WTC11 (cell line): ENCODE results near the gene SLC30A3. TPM values are rescaled to one million over a fixed set of nuclear protein-coding genes. Genes with fewer than 3 reads are reported as not detected.
A peak's percentile ranks its signal among the peaks of the same experiment; 100 is the strongest.

Source experiments
- ATAC-seq: fragments of 200-7000 bp; cut with Tn5 transposase; 2 replicates; pipeline ENCODE4 v1.10.0; 2021; ENCODE audit warnings: mild to moderate bottlenecking, moderate library complexity
- CTCF ChIA-PET: fragments of 300-600 bp; sonication (Branson Sonifier 250); formaldehyde crosslinking; loops from one replicate; lab custom pipeline; 2021; ENCODE audit warnings: antibody characterized with exemption; lab: Charles Lee
- POLR2A ChIA-PET: fragments of 350-600 bp; sonication (Branson Sonifier 250); formaldehyde crosslinking; loops from one replicate; lab custom pipeline; 2021; ENCODE audit warnings: antibody characterized with exemption; lab: Charles Lee
- DNase-seq: peaks from one replicate; pipeline ENCODE4 v3.0.0; 2021; ENCODE audit warnings: low spot score
- H3K27ac Mint-ChIP-seq: 2 replicates; pipeline ENCODE4 v1.8.0; 2021; ENCODE audit warnings: mixed read lengths
- H3K27me3 Mint-ChIP-seq: 2 replicates; pipeline ENCODE4 v1.8.0; 2021; ENCODE audit warnings: low read depth, mild to moderate bottlenecking, moderate library complexity, mixed read lengths
- H3K36me3 Mint-ChIP-seq: 2 replicates; pipeline ENCODE4 v1.8.0; 2021; ENCODE audit warnings: mixed read lengths
- H3K4me1 Mint-ChIP-seq: 2 replicates; pipeline ENCODE4 v1.8.0; 2022; ENCODE audit warnings: mixed read lengths
- H3K4me3 Mint-ChIP-seq: 2 replicates; pipeline ENCODE4 v1.8.0; 2021; ENCODE audit warnings: mild to moderate bottlenecking, moderate library complexity, mixed read lengths
- H3K9me3 Mint-ChIP-seq: 2 replicates; pipeline ENCODE4 v1.8.0; 2021; ENCODE audit warnings: mixed read lengths
- GABPB1 ChIP-seq: sonication (generic); formaldehyde crosslinking; IDR thresholded peaks from 2 replicates; pipeline ENCODE4 v1.8.1; 2023; ENCODE audit warnings: mild to moderate bottlenecking, missing genetic modification reagents
- GTF2I ChIP-seq: fragments of 250-450 bp; sonication (Bioruptor Pico); conservative IDR thresholded peaks from 2 replicates; pipeline ENCODE4 v1.4.0; 2021; ENCODE audit warnings: mild to moderate bottlenecking
- HMGA2 ChIP-seq: fragments of 250-450 bp; sonication (Bioruptor Pico); IDR thresholded peaks from 2 replicates; pipeline ENCODE4 v1.4.0; 2021; ENCODE audit warnings: mild to moderate bottlenecking, moderate library complexity
- JUN ChIP-seq: sonication (generic); formaldehyde crosslinking; IDR thresholded peaks from 2 replicates; pipeline ENCODE4 v1.8.0; 2023; ENCODE audit warnings: mild to moderate bottlenecking, missing genetic modification reagents
- KAT7 ChIP-seq: sonication (generic); formaldehyde crosslinking; IDR thresholded peaks from 2 replicates; pipeline ENCODE4 v1.8.1; 2023; ENCODE audit warnings: missing genetic modification reagents, mild to moderate bottlenecking, borderline replicate concordance
- NFATC4 ChIP-seq: fragments of 250-450 bp; sonication (Bioruptor Pico); IDR thresholded peaks from 2 replicates; pipeline ENCODE4 v1.9.0; 2021; ENCODE audit warnings: mild to moderate bottlenecking
- NFYB ChIP-seq: sonication (generic); formaldehyde crosslinking; conservative IDR thresholded peaks from 2 replicates; pipeline ENCODE4 v1.8.0; 2022; ENCODE audit warnings: low read depth, missing genetic modification reagents
- OVOL2 ChIP-seq: fragments of 250-450 bp; sonication (Bioruptor Pico); IDR thresholded peaks from 2 replicates; pipeline ENCODE4 v1.9.0; 2021; ENCODE audit warnings: mild to moderate bottlenecking, borderline replicate concordance
- SMAD3 ChIP-seq: sonication (generic); formaldehyde crosslinking; IDR thresholded peaks from 2 replicates; pipeline ENCODE4 v1.8.0; 2022; ENCODE audit warnings: missing genetic modification reagents, mild to moderate bottlenecking, borderline replicate concordance
- SOX15 ChIP-seq: fragments of 250-450 bp; sonication (Bioruptor Pico); IDR thresholded peaks from 2 replicates; pipeline ENCODE4 v1.9.0; 2021; ENCODE audit warnings: mild to moderate bottlenecking
- ZNF121 ChIP-seq: sonication (generic); formaldehyde crosslinking; IDR thresholded peaks from 2 replicates; pipeline ENCODE4 v1.8.0; 2023; ENCODE audit warnings: missing genetic modification reagents
- ZNF138 ChIP-seq: sonication (generic); formaldehyde crosslinking; conservative IDR thresholded peaks from 2 replicates; pipeline ENCODE4 v1.8.1; 2022; ENCODE audit warnings: mild to moderate bottlenecking, moderate library complexity, missing genetic modification reagents
- ZNF317 ChIP-seq: sonication (generic); formaldehyde crosslinking; IDR thresholded peaks from 2 replicates; pipeline ENCODE4 v1.8.1; 2023; ENCODE audit warnings: low read depth, mild to moderate bottlenecking, moderate library complexity, missing genetic modification reagents, borderline replicate concordance
- ZNF396 ChIP-seq: fragments of 250-450 bp; sonication (Bioruptor Pico); IDR thresholded peaks from 2 replicates; pipeline ENCODE4 v1.8.0; 2021; ENCODE audit warnings: mild to moderate bottlenecking, moderate library complexity, borderline replicate concordance
- ZNF416 ChIP-seq: fragments of 250-450 bp; sonication (Bioruptor Pico); IDR thresholded peaks from 2 replicates; pipeline ENCODE4 v1.9.0; 2021; ENCODE audit warnings: mild to moderate bottlenecking, inconsistent platforms
- ZNF671 ChIP-seq: fragments of 250-450 bp; sonication (Bioruptor Pico); IDR thresholded peaks from 2 replicates; pipeline ENCODE4 v1.8.0; 2021; ENCODE audit warnings: mild to moderate bottlenecking
- total RNA-seq: library from RNA; stranded (reverse); gene quantifications from 3 replicates; pipeline ENCODE4 v1.2.3, GENCODE V29; 2021
- TF ChIP-seq, protein P1 (sequence below): fragments of 250-450 bp; sonication (Bioruptor Pico); IDR thresholded peaks from 2 replicates; pipeline ENCODE4 v1.9.0; 2021; ENCODE audit warnings: mild to moderate bottlenecking
- TF ChIP-seq, protein P2 (sequence below): fragments of 250-450 bp; sonication (Bioruptor Pico); IDR thresholded peaks from 2 replicates; pipeline ENCODE4 v1.9.0; 2021; ENCODE audit warnings: moderate library complexity, mild to moderate bottlenecking, inconsistent platforms, borderline replicate concordance
- TF ChIP-seq, protein P3 (sequence below): sonication (generic); formaldehyde crosslinking; IDR thresholded peaks from 2 replicates; pipeline ENCODE4 v1.8.1; 2022; ENCODE audit warnings: mild to moderate bottlenecking, moderate library complexity, missing genetic modification reagents
- TF ChIP-seq, protein P4 (sequence below): sonication (generic); formaldehyde crosslinking; IDR thresholded peaks from 2 replicates; pipeline ENCODE4 v1.8.0; 2022; ENCODE audit warnings: mild to moderate bottlenecking, missing genetic modification reagents

The SLC30A3 gene
- total RNA-seq, 1 experiment from 2014 or later = 8.9 TPM

DNA sequence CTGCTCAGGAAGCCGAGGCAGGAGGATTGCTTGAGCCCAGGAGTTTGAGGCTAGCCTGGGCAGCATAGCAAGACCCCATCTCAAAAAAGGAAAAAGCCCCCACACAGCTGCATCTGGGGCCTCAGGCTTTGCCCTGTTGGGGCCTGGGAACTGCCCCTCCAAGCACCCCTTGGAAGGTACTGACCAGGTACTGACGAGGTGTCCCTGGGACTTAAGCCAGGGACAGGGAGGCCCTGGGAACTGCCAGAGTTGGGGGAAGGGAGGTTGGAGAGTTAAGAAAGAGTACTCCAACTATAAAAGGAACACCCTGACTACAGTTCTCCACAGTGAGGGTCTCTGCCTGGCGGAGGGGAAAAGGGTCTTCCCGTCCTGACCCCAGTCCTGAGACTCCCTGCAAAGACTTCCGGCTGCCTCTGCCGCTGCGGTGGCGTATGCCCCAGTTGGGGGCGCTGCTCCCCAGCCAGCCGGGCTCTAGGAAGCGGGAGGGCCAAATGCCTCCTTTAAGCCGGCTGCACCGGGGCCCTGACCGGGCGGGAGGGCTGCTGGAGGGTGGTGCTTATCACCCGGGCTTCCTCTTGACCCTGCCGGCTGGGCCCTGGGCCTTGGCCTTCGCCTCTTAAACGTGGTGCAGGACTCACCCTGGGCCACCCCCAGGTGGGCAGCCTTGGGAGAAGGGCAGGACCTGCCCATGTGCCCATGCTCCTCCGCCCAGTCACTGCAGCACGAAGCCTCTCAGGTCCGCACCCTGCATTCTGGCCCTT is 12.8 kb downstream of the SLC30A3 start (continued):
- peak; percentile 51 for TF ChIP-seq GABPB1
- TF ChIP-seq ZNF138 = no peak
- TF ChIP-seq, protein P1, sequence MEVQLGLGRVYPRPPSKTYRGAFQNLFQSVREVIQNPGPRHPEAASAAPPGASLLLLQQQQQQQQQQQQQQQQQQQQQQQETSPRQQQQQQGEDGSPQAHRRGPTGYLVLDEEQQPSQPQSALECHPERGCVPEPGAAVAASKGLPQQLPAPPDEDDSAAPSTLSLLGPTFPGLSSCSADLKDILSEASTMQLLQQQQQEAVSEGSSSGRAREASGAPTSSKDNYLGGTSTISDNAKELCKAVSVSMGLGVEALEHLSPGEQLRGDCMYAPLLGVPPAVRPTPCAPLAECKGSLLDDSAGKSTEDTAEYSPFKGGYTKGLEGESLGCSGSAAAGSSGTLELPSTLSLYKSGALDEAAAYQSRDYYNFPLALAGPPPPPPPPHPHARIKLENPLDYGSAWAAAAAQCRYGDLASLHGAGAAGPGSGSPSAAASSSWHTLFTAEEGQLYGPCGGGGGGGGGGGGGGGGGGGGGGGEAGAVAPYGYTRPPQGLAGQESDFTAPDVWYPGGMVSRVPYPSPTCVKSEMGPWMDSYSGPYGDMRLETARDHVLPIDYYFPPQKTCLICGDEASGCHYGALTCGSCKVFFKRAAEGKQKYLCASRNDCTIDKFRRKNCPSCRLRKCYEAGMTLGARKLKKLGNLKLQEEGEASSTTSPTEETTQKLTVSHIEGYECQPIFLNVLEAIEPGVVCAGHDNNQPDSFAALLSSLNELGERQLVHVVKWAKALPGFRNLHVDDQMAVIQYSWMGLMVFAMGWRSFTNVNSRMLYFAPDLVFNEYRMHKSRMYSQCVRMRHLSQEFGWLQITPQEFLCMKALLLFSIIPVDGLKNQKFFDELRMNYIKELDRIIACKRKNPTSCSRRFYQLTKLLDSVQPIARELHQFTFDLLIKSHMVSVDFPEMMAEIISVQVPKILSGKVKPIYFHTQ = no peak
- no peak for TF ChIP-seq ZNF317
- 0 out of 2 replicates have a peak, but pooled peaks have one; percentile 18 for TF ChIP-seq SMAD3 (CRISPR knock-in tag)
- TF ChIP-seq GTF2I (CRISPR knock-in tag) = 0 out of 2 replicates have a peak, but pooled peaks have one; percentile 44

DNA sequence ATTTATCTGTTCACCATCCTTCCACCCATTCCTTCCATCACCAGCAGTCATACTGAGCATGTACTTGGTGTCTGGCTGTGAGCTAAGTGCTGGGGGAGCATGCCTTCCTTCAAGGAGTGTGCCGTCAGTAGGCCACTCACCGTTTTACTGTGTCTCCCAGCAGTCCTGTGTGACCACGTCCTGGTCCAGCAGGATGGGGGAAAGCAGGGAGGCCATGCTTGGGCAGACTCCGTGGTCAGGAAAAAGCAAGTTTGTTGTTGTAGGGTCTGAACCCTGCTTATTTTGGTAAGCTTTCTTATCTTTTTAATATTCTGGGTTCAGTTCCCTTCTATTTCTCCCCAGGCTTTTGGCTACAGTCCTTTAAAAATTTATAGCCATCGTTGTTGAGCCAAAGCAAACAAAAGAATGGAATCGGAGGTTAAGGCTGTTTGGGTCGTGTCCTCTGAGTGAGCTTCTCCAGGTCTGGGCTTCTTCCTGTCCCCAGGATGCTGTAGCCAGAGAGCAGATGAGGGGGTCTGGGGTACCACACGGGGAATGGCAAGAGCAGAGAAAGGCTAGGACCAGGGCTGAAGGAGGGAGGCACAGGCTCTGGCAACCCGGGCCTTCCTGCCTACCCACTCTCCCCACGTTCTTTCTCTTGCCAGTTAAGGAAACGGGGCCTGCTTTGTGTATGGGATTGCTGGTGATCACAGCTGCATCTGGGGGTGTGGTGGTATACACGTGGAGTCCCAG is 13.5 kb downstream of the SLC30A3 start:
- DNase-seq (no peak), ATAC-seq (no peak)
- Mint-ChIP-seq H3K27ac (no peak overlapping the region), H3K27me3 (peaks cover 7% of the 10 kb centered on the region), H3K4me1 (peaks cover 18% of the 10 kb centered on the region), H3K36me3 (peaks cover 2% of the 10 kb centered on the region), H3K4me3 (no peak overlapping the region), H3K9me3 (no peaks in the 10 kb centered on the region)
- TF ChIP-seq OVOL2 (no peak), ZNF121 (no peak; the same call in 1 of the 2 replicates), ZNF396 (no peak), NFYB (no peak)
- TF ChIP-seq, protein P2, sequence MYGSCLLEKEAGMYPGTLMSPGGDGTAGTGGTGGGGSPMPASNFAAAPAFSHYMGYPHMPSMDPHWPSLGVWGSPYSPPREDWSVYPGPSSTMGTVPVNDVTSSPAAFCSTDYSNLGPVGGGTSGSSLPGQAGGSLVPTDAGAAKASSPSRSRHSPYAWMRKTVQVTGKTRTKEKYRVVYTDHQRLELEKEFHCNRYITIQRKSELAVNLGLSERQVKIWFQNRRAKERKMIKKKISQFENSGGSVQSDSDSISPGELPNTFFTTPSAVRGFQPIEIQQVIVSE (CRISPR knock-in tag) = no peak
- TF ChIP-seq, protein P3, sequence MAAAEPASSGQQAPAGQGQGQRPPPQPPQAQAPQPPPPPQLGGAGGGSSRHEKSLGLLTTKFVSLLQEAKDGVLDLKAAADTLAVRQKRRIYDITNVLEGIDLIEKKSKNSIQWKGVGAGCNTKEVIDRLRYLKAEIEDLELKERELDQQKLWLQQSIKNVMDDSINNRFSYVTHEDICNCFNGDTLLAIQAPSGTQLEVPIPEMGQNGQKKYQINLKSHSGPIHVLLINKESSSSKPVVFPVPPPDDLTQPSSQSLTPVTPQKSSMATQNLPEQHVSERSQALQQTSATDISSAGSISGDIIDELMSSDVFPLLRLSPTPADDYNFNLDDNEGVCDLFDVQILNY (CRISPR knock-in tag) = no peak
- POLR2A ChIA-PET = interaction anchor here (0.6 to 1.7 kb wide), 5 partner anchors 26 to 199 kb away, joined by 3 to 6 read pairs (median 4); no protein-coding TSS in a partner anchor
- CTCF ChIA-PET = interaction anchor here (1.1 to 5.5 kb wide), 5 partner anchors 16 to 79 kb away, joined by 5 to 106 read pairs (median 22); partner anchors contain the start of gene TRIM54

DNA sequence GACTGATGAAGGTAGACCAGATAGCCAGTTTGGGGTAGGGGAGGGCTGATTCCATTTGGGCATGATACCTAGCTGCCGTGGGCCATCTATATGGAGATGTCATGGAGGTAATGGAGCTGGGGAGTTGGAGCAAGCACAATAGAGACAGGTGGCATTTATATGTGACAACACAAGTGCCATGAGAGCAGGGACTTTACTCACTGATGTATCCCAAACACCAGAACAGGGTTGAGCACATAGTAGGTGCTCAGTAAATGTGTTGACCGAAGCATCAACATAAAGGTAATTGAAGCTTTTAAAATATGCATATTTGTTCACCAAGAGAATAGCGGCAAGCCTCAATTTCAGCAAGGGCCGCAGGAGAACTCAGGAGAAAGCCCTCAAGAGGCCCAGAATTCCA is 15.0 kb downstream of the SLC30A3 start:
- Mint-ChIP-seq H3K36me3 (peaks cover 16% of the 10 kb centered on the region), H3K4me1 (peaks cover 18% of the 10 kb centered on the region), H3K9me3 (no peaks in the 10 kb centered on the region), H3K27me3 (peaks cover 7% of the 10 kb centered on the region), H3K27ac (no peak overlapping the region), H3K4me3 (no peak overlapping the region)
- TF ChIP-seq JUN (CRISPR knock-in tag) (no peak), KAT7 (CRISPR knock-in tag) (no peak), ZNF416 (CRISPR knock-in tag) (no peak; the same call in 1 of the 2 replicates), NFATC4 (CRISPR knock-in tag) (peak; percentile 65), HMGA2 (CRISPR knock-in tag) (no peak), ZNF671 (CRISPR knock-in tag) (peak; percentile 78), SOX15 (no peak)
- TF ChIP-seq, protein P4, sequence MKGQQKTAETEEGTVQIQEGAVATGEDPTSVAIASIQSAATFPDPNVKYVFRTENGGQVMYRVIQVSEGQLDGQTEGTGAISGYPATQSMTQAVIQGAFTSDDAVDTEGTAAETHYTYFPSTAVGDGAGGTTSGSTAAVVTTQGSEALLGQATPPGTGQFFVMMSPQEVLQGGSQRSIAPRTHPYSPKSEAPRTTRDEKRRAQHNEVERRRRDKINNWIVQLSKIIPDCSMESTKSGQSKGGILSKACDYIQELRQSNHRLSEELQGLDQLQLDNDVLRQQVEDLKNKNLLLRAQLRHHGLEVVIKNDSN = no peak
- TF ChIP-seq, protein P1 = 0 out of 2 replicates have a peak, but pooled peaks have one; percentile 5
- CTCF ChIA-PET = interaction anchor here (2.2 to 5.5 kb wide), 3 partner anchors 33 to 54 kb away, joined by 22 to 106 read pairs (median 74); partner anchors contain the start of gene TRIM54
- DNase-seq (no peak), ATAC-seq (no peak)
- POLR2A ChIA-PET = interaction anchor here (1.3 kb wide), 1 partner anchor 114 kb away, joined by 4 read pairs; the partner anchor contains the start of gene PREB
